Measurements from ENCODE around the gene PRKN. TPM values are rescaled to one million over a fixed set of nuclear protein-coding genes. Genes with fewer than 3 reads are reported as not detected.

The PRKN gene
- total and polyA plus RNA-seq, 9 of the 15 experiments (the other 6 are each of a cell fraction or from before 2014, with no cell fraction given) = 0.03 to 0.96 (median 0.15) TPM; not detected in 2

DNA sequence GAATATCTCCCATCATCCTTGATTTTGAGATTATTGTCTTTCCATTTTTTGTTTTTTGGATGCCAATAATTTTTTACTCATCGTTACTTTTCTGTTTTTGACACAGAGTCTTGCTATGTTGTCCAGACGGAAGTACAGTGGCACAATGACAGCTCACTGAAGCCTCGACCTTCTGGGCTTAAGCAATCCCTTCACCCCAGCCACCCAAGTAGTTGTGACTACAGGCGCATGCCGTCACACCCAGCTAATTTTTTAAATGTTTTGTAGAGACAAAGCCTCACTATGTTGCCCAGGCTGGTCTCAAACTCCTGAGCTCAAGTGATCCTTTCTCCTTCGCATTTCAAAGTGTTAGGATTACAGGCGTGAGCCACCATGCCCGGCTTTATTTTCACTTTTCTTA is 851.3 kb downstream of the PRKN start (continued):
- TF ChIP-seq MXI1 (IDR thresholded peaks at IDR 0.05; ENCODE audit: low read depth, low read length) (no peak), ZNF12 (CRISPR knock-in tag; IDR thresholded peaks at IDR 0.05) (no peak), BCL6 (CRISPR knock-in tag; IDR thresholded peaks at IDR 0.05) (no peak)

DNA sequence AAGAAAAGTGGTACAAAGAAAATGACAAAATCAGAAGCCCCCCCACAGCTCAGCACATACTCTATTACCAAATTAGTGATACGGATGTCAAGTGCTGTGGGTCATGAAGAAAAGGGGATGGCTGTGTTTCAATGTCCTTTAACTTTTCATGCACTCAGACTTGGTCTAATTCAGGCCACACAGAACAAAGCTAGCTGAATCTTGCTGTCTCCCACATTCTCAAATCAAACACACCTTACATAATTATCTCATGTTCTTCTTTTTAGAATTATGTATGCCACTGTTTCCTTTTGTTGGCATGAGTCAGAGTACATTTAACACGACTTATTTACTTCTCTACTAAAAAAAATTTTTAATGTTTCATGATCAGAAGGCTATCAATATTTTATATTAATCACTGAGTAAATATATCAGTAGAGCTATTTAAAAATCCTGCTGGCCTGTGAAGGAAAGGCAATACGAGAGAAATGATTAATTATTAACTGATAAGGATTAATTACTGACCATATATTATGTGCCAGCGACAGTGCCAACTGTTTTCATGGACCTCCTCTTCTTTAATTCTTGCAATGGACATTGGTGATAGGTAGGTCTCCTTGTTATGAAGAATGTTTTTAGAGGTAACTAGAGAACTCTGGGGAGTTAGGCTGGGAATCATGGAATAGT is 857.2 kb downstream of the PRKN start:
- in situ Hi-C loops (cut with MboI) = no loop called here
- ATAC-seq (no peak), FAIRE-seq (no peak), DNase-seq (ENCODE audit: extremely low read depth in 1 of 4, low spot score in 3 of 4) (no peak)
- H3K27me3 ChIP-seq (ENCODE audit: control insufficient read depth in 2 of 2, insufficient read depth in 2 of 2, low read length in 2 of 2) = no peaks in the 10 kb centered on the region
- no peaks in the 10 kb centered on the region for H3K9me1 ChIP-seq (ENCODE audit: control insufficient read depth, insufficient read depth, low read length)
- no TSS peak for BruUV-seq (replicated peaks)
- H3K79me2 ChIP-seq (ENCODE audit: control insufficient read depth, insufficient read depth, low read length) = no peaks in the 10 kb centered on the region
- no peaks in the 10 kb centered on the region for H3K36me3 ChIP-seq (ENCODE audit: control insufficient read depth, insufficient read depth, low read length)
- ChIA-PET POLR2A (no interaction called here), CTCF (ENCODE audit: low intra/inter-chr PET ratio) (no interaction called here)
- no peak overlapping the region for H3K4me3 ChIP-seq
- H3K9ac ChIP-seq (ENCODE audit: insufficient read depth in 1 of 2, low read depth in 2 of 2, low read length in 2 of 2) = no peak overlapping the region
- H3K4me2 ChIP-seq (ENCODE audit: insufficient read depth, low read length) = no peak overlapping the region
- H4K20me1 ChIP-seq (replicated peaks; ENCODE audit: control insufficient read depth, insufficient read depth, low read length) = no peaks in the 10 kb centered on the region
- intact Hi-C loops (cut with micrococcal nuclease) = no loop called here
- H3K9me3 ChIP-seq (replicated peaks; ENCODE audit: control insufficient read depth, insufficient read depth, low read depth, low read length) = no peaks in the 10 kb centered on the region
- no peak overlapping the region for H3K27ac ChIP-seq (ENCODE audit: extremely low read depth, low read depth, low read length)
- no peaks in the 10 kb centered on the region for H3K4me1 ChIP-seq (replicated peaks in 1 of 2; ENCODE audit: control insufficient read depth in 2 of 2, insufficient read depth in 2 of 2, low read length in 2 of 2)
- 1% methylated on average over 4 of the region's 4 CpGs for WGBS (ENCODE audit: insufficient coverage, low coverage, missing lambda C conversion rate)
- H2AFZ ChIP-seq (ENCODE audit: low read depth, low read length) = no peak overlapping the region
- TF ChIP-seq MAFK (IDR thresholded peaks at IDR 0.05; ENCODE audit: low read length) (no peak), THRA (IDR thresholded peaks at IDR 0.05) (no peak), MXI1 (IDR thresholded peaks at IDR 0.05; ENCODE audit: low read depth, low read length) (no peak), HIVEP1 (CRISPR knock-in tag; IDR thresholded peaks at IDR 0.05) (no peak), TAF9B (IDR thresholded peaks at IDR 0.05; ENCODE audit: partially characterized antibody) (no peak), TCF3 (CRISPR knock-in tag; IDR thresholded peaks at IDR 0.05) (no peak), ETV1 (tag; conservative IDR thresholded peaks at IDR 0.05; ENCODE audit: low read depth) (no peak), SMARCC2 (IDR thresholded peaks at IDR 0.05; ENCODE audit: low read depth) (no peak), KDM4B (IDR thresholded peaks at IDR 0.05; ENCODE audit: borderline replicate concordance in 2 of 2, low read depth in 1 of 2) (no peak), ETV6 (IDR thresholded peaks at IDR 0.05; ENCODE audit: borderline replicate concordance in 1 of 2, low read depth in 2 of 2, low read length in 1 of 2) (no peak), ETV6 (CRISPR knock-in tag; IDR thresholded peaks at IDR 0.05; ENCODE audit: borderline replicate concordance) (no peak), CHD2 (IDR thresholded peaks at IDR 0.05; ENCODE audit: low read depth, low read length) (no peak), JUN (IDR thresholded peaks at IDR 0.05; ENCODE audit: borderline replicate concordance, low read depth, low read length) (no peak), JUN (CRISPR knock-in tag; IDR thresholded peaks at IDR 0.05; ENCODE audit: borderline replicate concordance) (no peak), PPARD (CRISPR knock-in tag; IDR thresholded peaks at IDR 0.05) (no peak)
- TF ChIP-seq, protein P1, sequence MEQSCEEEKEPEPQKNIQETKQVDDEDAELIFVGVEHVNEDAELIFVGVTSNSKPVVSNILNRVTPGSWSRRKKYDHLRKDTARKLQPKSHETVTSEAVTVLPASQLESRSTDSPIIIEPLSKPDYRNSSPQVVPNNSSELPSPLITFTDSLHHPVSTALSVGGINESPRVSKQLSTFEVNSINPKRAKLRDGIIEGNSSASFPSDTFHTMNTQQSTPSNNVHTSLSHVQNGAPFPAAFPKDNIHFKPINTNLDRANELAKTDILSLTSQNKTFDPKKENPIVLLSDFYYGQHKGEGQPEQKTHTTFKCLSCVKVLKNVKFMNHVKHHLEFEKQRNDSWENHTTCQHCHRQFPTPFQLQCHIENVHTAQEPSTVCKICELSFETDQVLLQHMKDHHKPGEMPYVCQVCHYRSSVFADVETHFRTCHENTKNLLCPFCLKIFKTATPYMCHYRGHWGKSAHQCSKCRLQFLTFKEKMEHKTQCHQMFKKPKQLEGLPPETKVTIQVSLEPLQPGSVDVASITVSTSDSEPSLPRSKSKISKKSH (CRISPR knock-in tag; IDR thresholded peaks at IDR 0.05) = no peak
